Eye (tissue), 1 donor: ENCODE data around the gene SH3GLB1.

Source experiments
- DNase-seq: peaks from one replicate; pipeline ENCODE4 v3.0.0-alpha.2; 2015

The SH3GLB1 gene

DNA sequence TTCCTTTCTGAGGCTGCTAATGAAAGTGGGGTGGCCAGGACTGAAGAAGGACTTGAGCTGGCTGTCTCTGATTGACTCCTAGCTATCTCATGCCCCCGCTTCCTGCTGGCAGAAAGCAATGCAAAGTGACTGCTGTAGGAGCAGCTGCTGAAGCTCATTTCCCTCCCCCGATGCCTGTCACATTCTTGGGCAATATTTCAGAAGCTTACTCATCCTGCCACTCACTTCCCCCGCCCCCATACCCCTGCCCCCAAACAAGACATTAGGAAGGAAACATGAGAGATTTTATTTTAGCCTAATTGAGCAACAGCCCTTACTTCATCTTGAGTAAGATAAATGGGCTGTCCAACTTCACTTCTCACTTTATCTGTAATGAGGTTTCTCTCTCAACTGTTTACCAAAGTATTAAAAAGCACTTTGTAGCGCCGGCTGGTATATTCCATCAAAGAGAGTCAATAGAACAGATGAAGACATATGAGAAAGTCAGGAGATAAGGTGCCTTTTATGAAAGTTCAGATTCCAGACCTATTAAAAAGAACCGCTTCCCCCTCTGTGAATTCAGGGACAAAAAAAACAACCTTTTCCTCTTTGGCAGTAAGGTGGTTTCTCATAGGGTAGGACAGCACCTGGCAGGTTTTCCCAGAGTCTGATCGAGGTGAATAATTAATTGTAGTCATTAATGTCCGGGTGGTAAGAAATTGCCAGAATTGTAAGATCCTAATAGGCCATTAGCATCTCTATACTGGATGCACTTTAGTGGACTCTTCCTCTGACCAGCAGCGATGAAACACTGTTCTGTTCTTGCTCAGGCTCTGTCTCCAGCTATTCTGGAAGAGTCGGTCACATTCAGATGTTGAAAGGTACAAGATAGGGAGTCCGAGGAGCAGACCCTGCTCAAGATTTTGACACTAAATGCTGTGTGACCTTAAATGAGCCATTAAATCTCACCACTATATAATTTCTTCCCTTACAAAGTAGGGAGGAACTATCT, 70.2 kb downstream of the SH3GLB1 start:
- peak; percentile 69 for DNase-seq

DNA sequence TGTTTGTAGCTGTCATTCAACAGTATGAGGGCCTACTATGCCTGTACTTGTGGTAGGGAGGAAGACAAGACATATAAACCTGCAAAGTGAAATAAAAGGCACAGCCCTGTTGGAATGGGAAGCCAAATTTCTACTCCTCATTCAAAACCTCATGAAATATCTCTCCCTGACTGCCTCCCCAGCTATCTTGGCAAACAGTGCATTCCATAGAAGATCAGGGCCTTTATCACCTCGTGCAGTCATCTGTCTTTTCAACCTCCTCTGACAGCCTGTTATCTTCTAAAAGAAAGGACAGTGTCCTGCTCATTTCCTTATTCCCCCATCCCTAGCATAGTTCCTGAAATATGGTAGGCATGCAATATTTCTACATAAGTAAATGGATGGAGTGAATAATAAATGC, 71.0 kb downstream of the SH3GLB1 start:
- no peak for DNase-seq

DNA sequence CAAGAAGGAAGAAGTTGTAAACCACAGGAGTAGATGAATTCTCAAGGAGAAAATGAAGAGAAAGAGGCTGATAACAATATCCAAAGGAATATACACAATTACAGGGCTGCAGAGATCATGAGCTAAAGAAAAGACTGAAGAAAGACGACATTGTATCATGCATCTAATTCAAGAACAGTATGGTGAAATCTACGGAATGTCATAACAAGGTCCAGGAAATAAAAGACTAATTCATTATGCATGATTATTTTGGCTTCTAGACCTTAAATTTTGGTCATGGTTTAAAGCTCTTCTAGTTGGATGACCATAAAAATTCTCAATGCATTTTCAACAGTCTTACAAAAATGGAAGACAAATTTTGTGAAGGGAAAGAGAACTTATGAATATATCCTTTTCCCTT, 71.7 kb downstream of the SH3GLB1 start:
- DNase-seq, result no peak

DNA sequence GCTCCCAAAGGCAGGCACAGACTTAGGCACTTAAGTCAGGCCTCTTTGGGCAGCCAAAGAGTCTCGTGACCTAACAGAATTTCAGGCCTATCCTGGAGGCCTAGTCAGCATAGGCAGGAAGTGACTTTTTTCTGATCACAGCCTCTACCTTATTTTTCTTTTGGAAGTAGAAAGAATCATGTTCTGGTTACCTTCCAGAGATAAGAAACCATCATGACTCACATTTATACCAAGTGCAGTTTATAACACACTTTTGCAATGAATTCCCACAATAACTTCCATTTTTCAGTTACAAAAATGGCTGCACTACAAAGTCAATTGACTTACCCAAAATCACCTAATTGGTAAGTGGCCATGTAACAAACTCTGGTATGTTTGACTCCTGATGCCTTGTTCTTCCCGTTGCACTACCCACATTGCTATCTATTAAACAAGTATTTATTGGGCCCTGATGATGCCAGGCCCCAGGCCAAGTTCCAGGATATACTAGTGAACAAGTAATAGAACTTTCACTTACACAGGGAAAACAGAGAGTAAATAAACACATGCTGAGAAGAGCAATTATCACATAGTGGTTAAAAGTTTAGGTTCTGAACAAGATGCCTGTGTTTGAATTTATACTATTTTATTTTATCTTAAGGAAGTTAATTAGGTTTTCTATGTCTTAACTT, 74.3 kb downstream of the SH3GLB1 start:
- DNase-seq, result no peak

DNA sequence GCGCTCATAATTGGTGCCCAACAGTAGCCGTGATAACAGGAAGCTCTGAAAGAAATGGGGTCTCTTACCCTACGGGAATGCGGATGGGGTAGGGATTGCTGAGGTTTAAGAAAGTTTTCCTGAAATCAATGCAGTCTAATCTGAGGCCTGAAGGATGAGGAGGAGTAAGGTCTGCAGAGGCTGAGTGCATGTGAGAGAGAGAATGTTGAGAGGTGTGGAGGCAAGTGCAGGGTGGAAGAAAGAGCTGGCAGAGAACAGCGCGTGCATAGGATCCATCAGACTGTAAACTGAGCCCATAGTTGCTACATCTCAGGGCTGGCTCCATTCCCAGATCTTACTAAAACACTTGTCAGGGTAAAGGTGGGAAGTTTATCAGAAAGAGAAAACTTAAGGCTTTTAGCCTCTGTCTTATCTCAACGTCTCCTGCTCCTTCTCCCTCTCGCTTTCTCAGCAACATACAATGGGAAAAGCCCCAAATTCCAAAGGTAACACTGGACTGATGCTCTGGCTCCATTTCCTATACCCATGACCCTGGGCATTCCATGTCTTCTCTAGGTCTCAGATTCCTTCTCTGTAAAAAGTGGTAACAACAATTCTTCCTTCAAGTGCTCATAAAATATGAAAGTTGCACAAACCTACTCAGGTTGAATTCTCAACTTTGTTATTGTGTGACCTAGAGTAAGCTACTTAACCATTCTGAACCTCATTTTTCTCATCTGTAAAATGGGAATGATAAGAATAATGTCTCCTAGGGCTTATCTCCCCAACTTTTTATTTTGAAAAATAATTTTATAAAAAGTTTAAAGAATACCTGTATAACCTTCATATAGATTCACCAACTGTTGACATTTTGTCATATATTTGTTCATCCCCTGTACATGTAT, 75.2 kb downstream of the SH3GLB1 start:
- no peak for DNase-seq

DNA sequence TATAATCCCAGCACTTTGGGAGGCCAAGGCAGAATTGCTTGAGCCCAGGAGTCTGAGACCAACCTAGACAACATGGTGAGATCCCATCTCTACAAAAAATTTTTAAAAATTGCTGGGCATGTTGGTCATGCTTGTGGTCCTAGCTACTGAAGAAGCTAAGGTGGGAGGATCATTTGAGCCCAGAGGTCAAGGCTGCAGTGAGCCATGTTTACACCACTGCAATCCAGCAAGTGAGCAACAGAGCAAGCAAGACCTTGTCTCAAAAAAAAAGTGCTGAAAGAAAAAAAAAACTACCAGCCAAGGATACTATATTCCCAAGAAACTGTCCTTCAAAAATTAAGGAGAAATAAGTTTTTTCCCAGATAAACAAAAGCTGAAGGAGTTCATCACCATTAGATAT, 78.1 kb downstream of the SH3GLB1 start:
- no peak for DNase-seq

DNA sequence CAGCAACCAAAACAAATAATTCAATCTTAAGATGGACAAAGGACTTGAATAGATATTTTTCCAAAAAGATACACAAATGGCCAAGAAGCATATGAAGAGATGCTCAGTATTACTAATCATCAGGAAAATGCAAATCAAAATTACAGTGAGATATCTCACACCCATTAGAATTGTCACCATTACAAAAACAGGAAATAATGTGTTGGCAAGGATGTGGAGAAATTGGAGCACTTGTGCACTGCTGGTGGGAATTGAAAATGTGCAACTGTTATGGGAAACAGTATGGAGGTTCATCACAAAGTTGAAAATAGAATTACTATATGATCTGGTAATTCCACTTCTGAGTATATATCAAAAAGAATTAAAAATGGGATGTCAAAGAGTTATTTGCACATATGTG, 83.2 kb downstream of the SH3GLB1 start:
- DNase-seq, result no peak

DNA sequence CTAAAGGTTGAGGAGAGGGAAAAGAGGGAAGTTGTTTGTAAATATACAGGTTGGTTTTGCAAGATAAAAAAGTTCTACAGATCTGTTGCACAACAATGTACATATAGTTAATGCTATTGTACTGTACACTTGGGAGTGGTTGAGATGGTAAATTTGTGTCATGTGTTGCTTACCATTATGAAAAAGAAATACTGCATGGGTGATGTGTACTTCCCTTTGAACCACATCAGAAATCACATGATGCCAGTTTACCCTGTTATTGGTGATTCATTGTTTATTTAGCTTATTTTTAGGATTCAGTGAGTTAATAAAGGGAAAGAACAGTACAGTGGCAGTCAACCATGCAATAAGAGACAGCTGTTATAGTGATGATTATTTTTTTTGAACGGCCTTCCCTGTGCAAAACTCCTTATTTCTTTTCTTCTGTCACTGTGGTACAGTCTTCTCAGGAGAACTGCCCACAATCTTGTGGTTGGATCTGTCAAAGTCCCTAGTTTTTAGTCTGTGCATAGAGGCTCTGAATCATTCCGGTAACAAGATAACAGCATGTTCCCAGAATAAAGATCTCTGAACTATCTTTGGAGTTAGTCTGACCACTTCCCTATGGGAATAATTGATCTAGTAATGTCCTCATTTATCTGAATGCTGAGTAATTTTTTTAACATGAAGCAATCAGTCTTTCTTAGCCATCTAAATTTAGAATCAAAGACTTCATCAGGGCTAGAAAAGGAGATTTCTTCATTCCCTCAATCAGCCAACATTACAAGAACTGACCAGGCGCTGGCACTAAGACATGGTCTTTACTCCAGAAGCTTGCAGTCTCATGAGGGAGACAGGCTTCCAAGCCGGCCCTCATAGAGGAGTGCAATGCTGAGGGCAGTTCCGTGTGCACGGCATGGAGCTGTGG, 84.2 kb downstream of the SH3GLB1 start:
- no peak for DNase-seq

DNA sequence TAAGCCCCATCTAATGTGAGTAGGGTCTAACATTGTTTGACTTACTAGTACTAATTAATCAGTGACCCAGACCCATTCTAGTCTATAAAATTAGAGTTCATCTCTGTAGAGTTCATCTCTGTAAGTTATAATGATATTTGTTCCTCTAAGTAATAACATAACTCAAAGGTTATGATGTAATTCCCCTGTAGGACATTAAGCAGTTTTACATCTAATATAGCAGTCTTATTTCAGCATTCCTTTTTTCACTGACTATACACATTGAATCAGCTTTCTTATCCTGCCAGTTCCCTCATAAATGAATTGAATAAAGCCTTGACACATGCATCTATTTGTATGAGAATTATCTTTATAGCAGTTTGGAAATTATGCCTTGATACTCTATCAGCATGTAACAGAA, 90.9 kb downstream of the SH3GLB1 start:
- DNase-seq, result no peak
